SK-N-SH (cell line): ENCODE results near the gene IFITM1. TPM values are rescaled to one million over a fixed set of nuclear protein-coding genes. Genes with fewer than 3 reads are reported as not detected.
A peak's percentile ranks its signal among the peaks of the same experiment; 100 is the strongest.
"Not testable (repeated sequence)": the region's sequence is repeated elsewhere in the genome, so short reads cannot be mapped to it uniquely, and the experiment has no call there.

Experiments
- CTCF ChIA-PET: fragments of 300-600, 350-600 bp; formaldehyde crosslinking; extraction: SDS; loops from one replicate; lab custom pipeline; 2021; lab: Yijun Ruan, JAX
- POLR2A ChIA-PET: fragments of 350-600 bp; sonication (Branson Sonifier 250); formaldehyde crosslinking; extraction: SDS; loops from one replicate; lab custom pipeline; 2020; ENCODE audit warnings: antibody characterized with exemption, inconsistent platforms; lab: Yijun Ruan, JAX
- DNase-seq: peaks from one replicate; pipeline ENCODE4 v3.0.0; 2012
- H2AFZ ChIP-seq: fragments of 200-600 bp; sonication (generic); 2 replicates; pipeline ENCODE4 v1.8.1; 2016; ENCODE audit warnings: antibody characterized with exemption, mild to moderate bottlenecking, low read depth
- H3F3A ChIP-seq: fragments of 200-600 bp; sonication (generic); replicated peaks from 2 replicates; pipeline ENCODE3; 2016; ENCODE audit warnings: antibody characterized with exemption, mild to moderate bottlenecking; ENCODE audit not compliant: insufficient read depth
- H3K27ac ChIP-seq, 2 experiments: fragments of 200-500 bp in 1 of 2; fragments of 200-600 bp in 1 of 2; sonication (Bioruptor generic) in 1 of 2; sonication (generic), shearing (Covaris generic) in 1 of 2; 2 replicates each; pipeline versions ENCODE4 v1.5.1 to v1.6.1; 2014 to 2016; ENCODE audit warnings: low read depth in 2 of 2, inconsistent platforms in 1 of 2, low read length in 1 of 2, mild to moderate bottlenecking in 1 of 2, mixed read lengths in 1 of 2
- H3K27me3 ChIP-seq: fragments of 200-600 bp; sonication (generic), shearing (Covaris generic); 2 replicates; pipeline ENCODE4 v1.6.1; 2016; ENCODE audit warnings: mixed run types; ENCODE audit not compliant: insufficient read depth
- H3K36me3 ChIP-seq, 2 experiments: fragments of 200-500 bp in 1 of 2; fragments of 200-600 bp in 1 of 2; sonication (Bioruptor generic) in 1 of 2; sonication (generic) in 1 of 2; replicated peaks in 1 of 2; 2 replicates each; pipeline versions ENCODE3 to v1.5.1; 2014 to 2016; ENCODE audit warnings: low read length in 1 of 2, mild to moderate bottlenecking in 1 of 2; ENCODE audit not compliant: insufficient read depth in 2 of 2, control insufficient read depth in 1 of 2
- H3K4me1 ChIP-seq, 2 experiments: fragments of 200-500 bp in 1 of 2; fragments of 200-600 bp in 1 of 2; sonication (Bioruptor generic) in 1 of 2; sonication (generic), shearing (Covaris generic) in 1 of 2; 2 replicates each; pipeline versions ENCODE4 v1.5.1 to v1.6.1; 2014 to 2016; ENCODE audit warnings: low read depth in 1 of 2, low read length in 1 of 2, mixed run types in 1 of 2; ENCODE audit not compliant: insufficient read depth in 2 of 2, control insufficient read depth in 1 of 2
- H3K4me2 ChIP-seq: fragments of 200-600 bp; sonication (generic), shearing (Covaris generic); 2 replicates; pipeline ENCODE4 v1.6.1; 2017; ENCODE audit warnings: mixed run types
- H3K4me3 ChIP-seq, 2 experiments: fragments of 200-500 bp in 1 of 2; fragments of 200-600 bp in 1 of 2; sonication (Bioruptor generic) in 1 of 2; sonication (generic), shearing (Covaris generic) in 1 of 2; 2 replicates each; pipeline versions ENCODE4 v1.5.1 to v1.8.1; 2014 to 2016; ENCODE audit warnings: low read depth in 2 of 2, inconsistent platforms in 1 of 2, low read length in 1 of 2, mild to moderate bottlenecking in 1 of 2, mixed read lengths in 1 of 2, moderate library complexity in 1 of 2
- H3K79me2 ChIP-seq: fragments of 200-600 bp; sonication (generic); 2 replicates; pipeline ENCODE4 v1.8.1; 2017; ENCODE audit warnings: mild to moderate bottlenecking; ENCODE audit not compliant: insufficient read depth
- H3K9ac ChIP-seq: fragments of 200-600 bp; sonication (generic); 2 replicates; pipeline ENCODE4 v1.6.1; 2017; ENCODE audit warnings: mixed run types
- H3K9me2 ChIP-seq: fragments of 200-600 bp; sonication (generic); 2 replicates; pipeline ENCODE4 v1.6.1; 2017; ENCODE audit warnings: mixed run types
- H3K9me3 ChIP-seq: fragments of 200-600 bp; sonication (generic); 2 replicates; pipeline ENCODE4 v1.6.1; 2017; ENCODE audit warnings: mixed run types, mild to moderate bottlenecking, moderate library complexity
- H4K20me1 ChIP-seq: fragments of 200-600 bp; sonication (generic); 2 replicates; pipeline ENCODE4 v1.6.1; 2017; ENCODE audit warnings: mild to moderate bottlenecking, mixed run types; ENCODE audit not compliant: insufficient read depth
- EZH2phosphoT487 ChIP-seq: fragments of 200-600 bp; sonication (generic); IDR thresholded peaks from 2 replicates; pipeline ENCODE4 v1.6.1; 2017; ENCODE audit warnings: low read depth, mixed run types, mild to moderate bottlenecking, antibody characterized with exemption, moderate library complexity, borderline replicate concordance
- FOSL2 ChIP-seq: IDR thresholded peaks from 2 replicates; pipeline ENCODE4 v1.4.0; 2012; ENCODE audit warnings: low read depth, mild to moderate bottlenecking, moderate library complexity, borderline replicate concordance
- IRF3 ChIP-seq: fragments of 150-350 bp; IDR thresholded peaks from 2 replicates; pipeline ENCODE4 v1.6.1; 2016; ENCODE audit warnings: mild to moderate bottlenecking, low read depth, low read length
- MAX ChIP-seq: IDR thresholded peaks from 2 replicates; pipeline ENCODE4 v1.4.0; 2012; ENCODE audit warnings: low read depth
- POLR2AphosphoS5 ChIP-seq: IDR thresholded peaks from 2 replicates; pipeline ENCODE4 v1.6.1; 2012; ENCODE audit warnings: low read depth, low read length
- RFX5 ChIP-seq: IDR thresholded peaks from 2 replicates; pipeline ENCODE4 v1.6.1; 2012; ENCODE audit warnings: mild to moderate bottlenecking, improper control_type of control experiment, low read length
- RXRA ChIP-seq: IDR thresholded peaks from 2 replicates; pipeline ENCODE4 v1.4.0; 2012; ENCODE audit warnings: low read depth, mild to moderate bottlenecking, borderline replicate concordance
- TEAD4 ChIP-seq: IDR thresholded peaks from 2 replicates; pipeline ENCODE4 v1.4.0; 2012; ENCODE audit warnings: mild to moderate bottlenecking, borderline replicate concordance; ENCODE audit not compliant: insufficient read depth
- YY1 ChIP-seq: IDR thresholded peaks from 2 replicates; pipeline ENCODE4 v1.4.0; 2012; ENCODE audit warnings: low read depth, mild to moderate bottlenecking
- ZBTB33 ChIP-seq: IDR thresholded peaks from 2 replicates; pipeline ENCODE4 v1.4.0; 2012; ENCODE audit warnings: low read depth, borderline replicate concordance
- WGBS: methylation state at CpG from one replicate; pipeline ENCODE4 v1.1.6; 2017; ENCODE audit warnings: low lambda C conversion rate; 5-methylcytosine and 5-hydroxymethylcytosine counted together
- polyA plus RNA-seq, 3 experiments: library from polyadenylated mRNA; depleted of rRNA; stranded (reverse); fragments of >200 nt; gene quantifications; 2 replicates each; pipeline ENCODE4 v1.2.3, GENCODE V29; 2012

Gene IFITM1
- polyA plus RNA-seq, 1 of the 3 experiments (the other 2 are of a cell fraction): 19.4 TPM

GRCh38 chr11:285021-285893 lies 28.6 kb upstream of the IFITM1 start:
- H3K36me3 ChIP-seq: no peaks in the 10 kb centered on the region
- H3K27ac ChIP-seq: no peak overlapping the region
- H3K79me2 ChIP-seq: no peaks in the 10 kb centered on the region
- peak; percentile 25 for DNase-seq
- ChIA-PET POLR2A (no interaction called here), CTCF (interaction anchor here (0.6 to 2.0 kb wide), 4 partner anchors 24 to 234 kb away, joined by 3 to 4 read pairs (median 4); no protein-coding TSS in a partner anchor)
- H3F3A ChIP-seq: no peaks in the 10 kb centered on the region
- H3K4me1 ChIP-seq: peaks cover 0 to 9% of the 10 kb centered on the region in 2 experiments; a peak in 1 of 4 replicates
- TF ChIP-seq EZH2phosphoT487 (no peak), RFX5 (no peak)
- H2AFZ ChIP-seq: no peak overlapping the region
- H3K4me3 ChIP-seq: no peak overlapping the region
- H3K9me2 ChIP-seq: no peaks in the 10 kb centered on the region
- WGBS: 78% methylated on average over 19 of the region's 29 CpGs
- H4K20me1 ChIP-seq: no peaks in the 10 kb centered on the region
- peaks cover 26% of the 10 kb centered on the region for H3K27me3 ChIP-seq
- no peak overlapping the region for H3K4me2 ChIP-seq
- H3K9ac ChIP-seq: no peak overlapping the region
- no peaks in the 10 kb centered on the region for H3K9me3 ChIP-seq

- POLR2A ChIA-PET: no interaction called here
- Histone ChIP-seq H3K4me3 (no peak overlapping the region), H3K36me3 (no peaks in the 10 kb centered on the region), H3K9me3 (no peaks in the 10 kb centered on the region), H3K9ac (no peak overlapping the region), H3K27me3 (peaks cover 20% of the 10 kb centered on the region), H3K27ac (no peak overlapping the region), H3K4me2 (no peak overlapping the region), H3K79me2 (no peaks in the 10 kb centered on the region), H3K9me2 (no peaks in the 10 kb centered on the region), H3F3A (no peaks in the 10 kb centered on the region), H3K4me1 (peaks cover 0 to 9% of the 10 kb centered on the region in 2 experiments; a peak in 1 of 4 replicates), H2AFZ (no peak overlapping the region), H4K20me1 (no peaks in the 10 kb centered on the region)
- 51% methylated on average over 7 of the region's 8 CpGs for WGBS
- TF ChIP-seq RXRA (no peak), IRF3 (no peak), POLR2AphosphoS5 (no peak), MAX (no peak), FOSL2 (no peak), ZBTB33 (no peak), TEAD4 (no peak), YY1 (no peak)
- peak; percentile 33 for DNase-seq
- CTCF ChIA-PET: interaction anchor here (0.8 to 2.0 kb wide), 2 partner anchors 16 to 233 kb away, joined by 3 to 4 read pairs; no protein-coding TSS in a partner anchor
These were observed 28.0 kb upstream of the IFITM1 start for GRCh38 chr11:285894-286220.

GRCh38 chr11:286977-287820 lies 26.6 kb upstream of the IFITM1 start:
- CTCF ChIA-PET: interaction anchor here (0.9 to 2.1 kb wide), 4 partner anchors 13 to 36 kb away, joined by 3 to 6 read pairs (median 4); no protein-coding TSS in a partner anchor
- POLR2A ChIA-PET: interaction anchor here (0.8 kb wide), 1 partner anchor 8 kb away, joined by 3 read pairs; no protein-coding TSS in a partner anchor

More at GRCh38 chr11:286977-287820, 26.6 kb upstream of the IFITM1 start:
- peak; percentile 37 for DNase-seq
- H2AFZ ChIP-seq, H3K27ac ChIP-seq, H3K4me2 ChIP-seq, H3K9me2 ChIP-seq, H3K36me3 ChIP-seq, H3K79me2 ChIP-seq, H4K20me1 ChIP-seq, H3F3A ChIP-seq, H3K9me3 ChIP-seq, H3K9ac ChIP-seq, H3K4me1 ChIP-seq, H3K27me3 ChIP-seq, H3K4me3 ChIP-seq: not testable (repeated sequence)
- WGBS: 69% methylated on average over 27 of the region's 27 CpGs
